HG02885 (cell line): Measurements from ENCODE around the gene ARGFX.
"Not testable (repeated sequence)": the region's sequence is repeated elsewhere in the genome, so short reads cannot be mapped to it uniquely, and the experiment has no call there.

ENCODE experiments used
- ATAC-seq: cut with Tn5 transposase; IDR thresholded peaks from one replicate; pipeline ENCODE4 v1.9.1; 2021; ENCODE audit warnings: mild to moderate bottlenecking; ENCODE audit not compliant: unreplicated experiment, poor library complexity

ARGFX gene

DNA sequence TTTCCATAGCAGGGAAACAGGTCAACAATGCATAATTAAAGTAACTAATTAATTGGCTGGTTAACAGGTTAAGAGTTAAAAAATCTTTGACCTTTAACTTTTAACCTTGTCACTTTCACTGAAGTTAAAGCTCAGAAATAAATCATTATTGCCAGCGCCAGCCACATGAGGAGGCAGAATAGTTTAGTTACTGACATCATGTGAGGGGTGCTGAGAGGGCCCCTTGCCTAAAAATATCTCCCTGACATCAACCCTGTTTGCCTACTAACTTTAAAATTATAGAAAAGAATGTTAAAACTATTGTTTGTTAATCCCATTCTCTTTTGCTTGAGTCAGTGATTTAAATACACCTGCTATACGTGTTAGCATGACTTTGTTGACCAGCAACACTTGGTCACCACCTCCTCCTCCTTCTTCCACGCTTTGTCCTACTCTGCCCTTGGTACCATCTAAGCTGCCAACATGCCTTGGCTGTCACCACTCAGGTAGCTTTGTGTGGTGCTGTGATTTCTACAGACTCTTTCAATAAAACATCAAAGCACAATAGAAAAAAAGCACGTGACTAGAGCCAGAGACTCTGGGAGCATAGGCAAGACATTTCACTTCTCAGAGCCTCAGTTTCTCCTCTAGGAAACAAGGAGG lies 28.1 kb downstream of the ARGFX start:
- no peak for ATAC-seq

DNA sequence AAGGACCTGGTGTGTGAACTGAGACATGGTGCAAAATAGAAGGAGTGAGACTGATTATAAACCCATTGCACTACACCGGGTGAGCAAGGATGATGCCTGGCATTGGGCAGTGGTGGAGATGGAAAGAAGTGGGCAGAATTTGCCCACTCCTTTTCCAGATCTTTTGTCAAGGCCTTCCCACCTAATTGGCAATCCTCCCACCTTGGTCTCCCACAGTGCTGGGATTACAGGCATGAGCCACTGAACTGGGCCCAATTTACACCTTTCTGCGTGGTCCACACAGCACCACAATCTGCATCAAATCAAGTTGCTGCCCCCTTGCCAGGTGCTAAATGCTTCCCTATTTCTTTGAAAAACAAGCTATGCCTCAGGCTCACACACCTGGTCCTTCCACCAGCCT lies 30.8 kb downstream of the ARGFX start:
- ATAC-seq, result no peak

DNA sequence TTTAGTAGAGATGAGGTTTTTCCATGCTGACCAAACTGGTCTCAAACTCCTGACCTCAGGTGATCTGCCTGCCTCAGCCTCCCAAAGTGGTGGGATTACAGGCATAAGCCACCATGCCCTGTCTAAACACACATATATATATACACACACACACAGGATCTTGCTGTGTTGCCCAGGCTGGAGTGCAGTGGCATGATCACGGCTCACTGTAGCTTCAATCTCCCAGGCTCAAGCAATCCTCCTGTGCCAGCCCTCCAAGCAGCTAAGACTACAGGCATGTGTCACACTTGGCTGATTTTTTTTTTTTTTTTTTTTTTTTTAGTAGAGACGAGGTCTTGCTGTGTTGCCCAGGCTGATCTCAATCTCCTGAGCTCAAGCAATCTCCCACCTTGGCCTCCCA lies 32.2 kb downstream of the ARGFX start:
- ATAC-seq, result not testable (repeated sequence)

DNA sequence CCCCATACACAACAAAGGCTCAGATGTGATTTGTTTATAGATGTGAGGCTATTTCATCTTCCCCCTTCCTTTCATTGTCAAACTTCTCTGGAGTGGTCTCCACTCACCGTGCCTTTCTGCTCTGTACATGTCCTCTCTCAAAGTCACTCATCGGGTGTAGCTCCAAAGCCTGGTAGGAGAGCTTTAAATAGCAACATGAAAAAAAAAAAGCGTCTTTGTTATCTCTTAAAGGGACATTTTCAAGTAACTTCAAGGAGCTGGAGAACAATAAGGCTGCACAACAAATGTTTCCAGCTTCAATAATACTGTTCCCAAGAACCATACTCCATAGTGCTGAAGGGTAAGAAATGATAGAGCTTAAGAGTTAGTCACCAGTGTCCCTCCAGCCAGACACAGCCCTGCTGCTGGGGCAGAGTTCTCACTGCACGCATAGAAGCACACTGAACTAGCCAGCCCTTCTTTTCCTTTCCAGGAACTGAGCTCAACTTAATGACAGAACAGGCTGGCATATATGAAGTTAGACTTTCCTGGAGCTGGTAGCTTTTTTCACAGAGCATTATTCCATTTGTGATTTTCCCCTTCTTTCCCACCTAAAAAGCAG lies 33.6 kb downstream of the ARGFX start:
- ATAC-seq, result no peak

DNA sequence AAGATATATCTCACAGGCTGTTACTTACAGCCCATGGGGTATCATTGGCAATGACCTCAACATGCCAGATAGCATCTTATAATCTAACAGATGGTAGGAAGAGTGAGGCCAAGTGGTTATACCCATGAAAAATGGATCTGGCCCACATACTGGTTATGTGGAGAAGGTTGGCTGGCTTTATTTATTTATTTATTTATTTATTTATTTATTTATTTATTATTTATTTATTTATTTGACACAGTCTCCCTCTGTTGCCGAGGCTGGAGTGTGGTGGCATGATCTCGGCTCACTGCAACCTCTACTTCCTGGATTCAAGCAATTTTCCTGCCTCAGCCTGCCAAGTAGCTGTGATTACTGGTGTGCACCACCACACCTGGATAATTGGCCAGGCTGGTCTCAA lies 37.0 kb downstream of the ARGFX start:
- ATAC-seq, result no peak

DNA sequence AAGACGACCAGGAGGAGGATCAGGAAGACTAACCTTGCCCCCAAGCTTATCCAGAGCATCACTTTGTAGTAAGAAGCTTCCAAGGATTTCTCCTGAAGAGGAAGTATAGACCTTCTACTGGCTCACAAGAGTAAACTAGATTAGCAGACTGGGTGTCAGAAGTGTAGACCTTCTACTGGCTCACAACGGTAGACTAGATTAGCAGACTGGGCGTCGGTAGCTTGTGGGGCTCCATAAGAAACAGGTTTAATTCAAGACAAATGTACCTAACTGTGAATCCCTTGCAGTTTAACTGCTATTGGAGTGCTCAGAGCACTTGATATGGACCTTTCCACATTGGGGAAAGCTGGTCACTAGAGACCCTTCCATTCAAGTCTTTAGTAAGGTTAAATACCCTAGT lies 38.4 kb downstream of the ARGFX start:
- ATAC-seq, result no peak
